22Rv1 (cell line): ENCODE results near the gene EPN2.

ENCODE experiments used
- ZFX ChIP-seq: fragments of 450-650 bp; IDR thresholded peaks from 2 replicates; pipeline ENCODE4 v1.6.1; 2017; ENCODE audit warnings: antibody characterized with exemption, borderline replicate concordance
- TF ChIP-seq, protein P1 (sequence below): fragments of 450-650 bp; IDR thresholded peaks from 2 replicates; pipeline ENCODE4 v1.5.1; 2017; ENCODE audit warnings: mild to moderate bottlenecking

DNA sequence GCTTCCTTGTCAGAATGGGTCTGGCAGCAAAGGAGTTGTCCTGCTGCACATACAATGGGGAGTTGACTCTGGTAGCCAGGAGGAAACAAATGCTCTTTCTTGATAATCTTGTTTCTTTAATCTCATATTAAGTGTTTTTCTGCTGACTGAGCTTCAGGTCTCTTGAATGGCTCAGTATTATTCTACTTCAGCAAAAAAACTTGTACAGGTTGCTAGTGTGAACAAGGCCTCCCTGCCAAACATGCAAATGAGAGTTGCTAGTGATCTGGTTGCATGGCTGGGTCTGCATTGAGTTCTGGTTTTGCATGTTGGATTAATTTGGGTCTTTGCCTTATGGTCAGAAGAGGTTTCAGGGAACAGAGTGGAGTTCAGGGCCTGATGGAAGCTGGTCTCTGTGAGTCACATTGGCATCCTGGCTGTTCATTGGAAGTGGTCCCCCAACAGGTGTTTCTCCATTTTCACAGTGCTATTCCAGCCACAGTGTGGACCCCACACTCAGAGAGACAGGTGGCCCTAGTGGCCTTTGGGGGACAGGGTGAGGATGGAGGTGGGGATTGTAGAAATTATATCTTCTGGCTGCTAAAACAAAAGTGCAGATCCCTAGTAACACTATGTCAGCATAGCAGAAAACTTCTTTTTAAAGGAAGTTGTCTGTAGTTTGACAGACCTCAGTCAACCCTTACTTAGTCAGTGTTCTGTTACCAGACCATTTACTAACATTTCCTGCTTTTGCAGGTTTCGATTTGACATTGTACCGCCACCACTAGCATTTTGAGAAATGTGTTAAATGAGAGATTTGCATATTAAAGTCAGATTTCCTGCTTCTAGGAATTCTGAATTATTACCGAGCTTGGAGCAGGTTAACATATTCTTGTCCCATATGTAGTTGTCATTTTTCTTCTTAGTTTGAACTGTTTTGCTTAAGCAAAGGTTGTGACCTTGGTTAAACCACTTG is 47.1 kb downstream of the EPN2 start:
- TF ChIP-seq, protein P1, sequence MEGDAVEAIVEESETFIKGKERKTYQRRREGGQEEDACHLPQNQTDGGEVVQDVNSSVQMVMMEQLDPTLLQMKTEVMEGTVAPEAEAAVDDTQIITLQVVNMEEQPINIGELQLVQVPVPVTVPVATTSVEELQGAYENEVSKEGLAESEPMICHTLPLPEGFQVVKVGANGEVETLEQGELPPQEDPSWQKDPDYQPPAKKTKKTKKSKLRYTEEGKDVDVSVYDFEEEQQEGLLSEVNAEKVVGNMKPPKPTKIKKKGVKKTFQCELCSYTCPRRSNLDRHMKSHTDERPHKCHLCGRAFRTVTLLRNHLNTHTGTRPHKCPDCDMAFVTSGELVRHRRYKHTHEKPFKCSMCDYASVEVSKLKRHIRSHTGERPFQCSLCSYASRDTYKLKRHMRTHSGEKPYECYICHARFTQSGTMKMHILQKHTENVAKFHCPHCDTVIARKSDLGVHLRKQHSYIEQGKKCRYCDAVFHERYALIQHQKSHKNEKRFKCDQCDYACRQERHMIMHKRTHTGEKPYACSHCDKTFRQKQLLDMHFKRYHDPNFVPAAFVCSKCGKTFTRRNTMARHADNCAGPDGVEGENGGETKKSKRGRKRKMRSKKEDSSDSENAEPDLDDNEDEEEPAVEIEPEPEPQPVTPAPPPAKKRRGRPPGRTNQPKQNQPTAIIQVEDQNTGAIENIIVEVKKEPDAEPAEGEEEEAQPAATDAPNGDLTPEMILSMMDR = no peak
- TF ChIP-seq ZFX = no peak
